Activated CD8-positive, alpha-beta T cell treated with anti-CD3 and anti-CD28 coated beads, Interleukin-2, amount 10 ng/mL, durations not matched to agents 7 days and 5 days (primary cell): ENCODE results near the gene NPB. TPM values are rescaled to one million over a fixed set of nuclear protein-coding genes. Genes with fewer than 3 reads are reported as not detected.
A peak's percentile ranks its signal among the peaks of the same experiment; 100 is the strongest.

ENCODE experiments used
- ATAC-seq: fragments of 150-1000 bp; cut with Tn5 transposase; one replicate; pipeline ENCODE4 v1.10.0; 2021; ENCODE audit warnings: moderate library complexity
- CTCF ChIA-PET: fragments of 350-600 bp; sonication (Branson Sonifier 250); formaldehyde crosslinking; loops from one replicate; lab custom pipeline; 2021; ENCODE audit warnings: antibody characterized with exemption; lab: Charles Lee
- POLR2A ChIA-PET: fragments of 350-600 bp; sonication (Branson Sonifier 250); formaldehyde crosslinking; loops from one replicate; lab custom pipeline; 2021; ENCODE audit warnings: antibody characterized with exemption; lab: Charles Lee
- DNase-seq: peaks from one replicate; pipeline ENCODE4 v3.0.0-alpha.2; 2020
- H3K27ac Mint-ChIP-seq: one replicate; pipeline ENCODE4 v1.8.0; 2021; ENCODE audit warnings: mild to moderate bottlenecking, mixed read lengths
- H3K27me3 Mint-ChIP-seq: one replicate; pipeline ENCODE4 v1.8.0; 2021; ENCODE audit warnings: low read depth, mixed read lengths
- H3K36me3 Mint-ChIP-seq: one replicate; pipeline ENCODE4 v1.8.0; 2021; ENCODE audit warnings: low read depth, mixed read lengths
- H3K4me1 Mint-ChIP-seq: one replicate; pipeline ENCODE4 v1.8.0; 2021; ENCODE audit warnings: low read depth, mixed read lengths
- H3K4me3 Mint-ChIP-seq: one replicate; pipeline ENCODE4 v1.8.0; 2021; ENCODE audit warnings: mild to moderate bottlenecking, mixed read lengths
- H3K9me3 Mint-ChIP-seq: one replicate; pipeline ENCODE4 v1.8.0; 2022; ENCODE audit warnings: mixed read lengths; ENCODE audit not compliant: insufficient read depth
- total RNA-seq, 2 experiments: library from RNA; stranded (reverse); gene quantifications; one replicate each; pipeline ENCODE4 v1.2.3, GENCODE V29; 2021

Gene NPB
- total RNA-seq, 2 experiments from 2014 or later: 0.18 to 0.55 TPM

DNA sequence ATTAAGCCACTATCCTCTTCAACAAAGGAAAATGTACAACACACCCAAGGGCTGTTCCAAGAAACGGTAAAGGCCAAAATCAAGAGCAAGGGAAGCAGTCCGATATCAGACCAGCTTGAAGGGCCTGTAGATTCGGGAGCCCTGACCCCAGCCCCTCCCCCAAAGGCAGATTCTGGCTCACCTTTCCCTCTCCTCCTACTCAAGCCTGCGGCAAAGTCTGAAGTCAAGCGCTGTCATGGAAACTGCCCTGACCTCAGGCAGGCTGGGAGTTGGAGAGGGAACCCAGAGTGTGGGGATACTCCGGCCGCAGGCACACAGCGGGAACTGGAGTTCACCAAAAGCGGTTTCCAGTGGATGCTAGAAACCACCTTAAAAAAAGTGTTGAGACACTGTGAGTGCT, 12.4 kb upstream of the NPB start:
- peaks cover 57% of the 10 kb centered on the region for H3K36me3 Mint-ChIP-seq
- no peak for ATAC-seq
- CTCF ChIA-PET: interaction anchor here (0.9 kb wide), 1 partner anchor 20 kb away, joined by 4 read pairs; no protein-coding TSS in a partner anchor

DNA sequence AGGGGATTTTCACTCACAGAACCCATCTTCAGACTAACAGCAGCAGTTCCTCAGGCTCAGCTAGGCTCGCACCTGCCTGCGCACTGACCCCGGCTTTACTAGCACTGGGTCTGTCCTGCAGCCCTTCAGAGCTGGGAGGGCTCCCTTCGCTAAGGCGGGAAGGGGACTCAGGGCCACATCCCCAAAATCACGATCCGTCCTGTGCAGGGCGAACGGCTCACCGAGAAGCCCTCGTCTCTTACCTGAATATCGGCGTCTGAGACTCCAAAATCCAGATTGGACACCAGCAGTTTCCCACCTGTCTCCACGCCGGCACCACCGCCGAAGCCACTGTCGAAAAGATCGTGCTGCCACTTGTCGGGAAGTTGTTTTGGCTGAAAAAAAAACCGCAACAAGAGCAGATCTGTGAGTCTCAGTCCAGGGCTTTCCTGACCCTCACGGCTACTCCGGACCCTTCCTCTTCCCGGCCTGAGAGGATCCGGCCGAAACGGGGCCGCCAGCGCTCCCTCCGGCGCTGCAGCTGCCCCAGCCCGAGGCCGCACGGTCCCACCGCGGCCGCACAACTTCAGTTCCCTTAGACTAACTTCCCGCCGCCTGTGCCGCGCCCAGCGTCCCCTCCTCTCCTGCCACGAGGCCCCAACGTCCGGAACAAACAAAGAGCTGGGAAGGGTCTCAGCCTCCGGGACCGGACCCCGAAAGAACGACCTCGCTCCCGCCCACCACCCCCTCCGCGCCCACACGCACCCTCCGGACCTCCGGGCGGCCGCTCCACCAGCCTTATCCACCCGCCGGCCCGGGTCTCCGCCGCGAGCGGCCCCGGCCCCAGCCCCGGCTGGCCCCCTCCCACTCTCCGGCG, 11.4 kb upstream of the NPB start:
- CTCF ChIA-PET: no interaction called here
- H3K4me3 Mint-ChIP-seq: peak overlapping the region; percentile 91
- H3K36me3 Mint-ChIP-seq: peaks cover 54% of the 10 kb centered on the region
- DNase-seq (peak; percentile 55), ATAC-seq (peak; percentile 9)
- H3K27me3 Mint-ChIP-seq: no peaks in the 10 kb centered on the region
- peaks cover 32% of the 10 kb centered on the region for H3K4me1 Mint-ChIP-seq
- peak overlapping the region; percentile 97 for H3K27ac Mint-ChIP-seq
- POLR2A ChIA-PET: interaction anchor here (2.1 to 2.9 kb wide), 2 partner anchors 21 to 24 kb away, joined by 7 to 23 read pairs; partner anchors contain the start of gene ARHGDIA
- no peaks in the 10 kb centered on the region for H3K9me3 Mint-ChIP-seq

More for the DNA sequence above, 12.4 kb upstream of the NPB start:
- Mint-ChIP-seq H3K4me1 (peaks cover 33% of the 10 kb centered on the region), H3K27ac (peak overlapping the region; percentile 50), H3K4me3 (peak overlapping the region; percentile 91), H3K27me3 (no peaks in the 10 kb centered on the region), H3K9me3 (no peaks in the 10 kb centered on the region)
- POLR2A ChIA-PET: interaction anchor here (0.5 kb wide), 2 partner anchors 88 to 131 kb away, joined by 3 to 6 read pairs; no protein-coding TSS in a partner anchor
- DNase-seq: no peak

DNA sequence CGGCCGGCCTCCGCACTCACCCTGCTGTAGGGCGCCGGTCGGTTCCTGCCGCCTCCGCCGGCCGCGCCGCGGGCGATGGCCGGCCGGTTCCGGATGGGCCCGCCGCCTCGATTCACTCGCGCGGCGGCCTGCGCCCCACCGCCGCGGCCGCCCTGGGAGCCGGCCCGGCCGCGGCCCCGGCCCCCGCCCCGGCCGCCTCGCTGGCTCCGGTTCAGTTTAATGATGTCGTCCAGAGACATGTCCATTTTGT, 10.8 kb upstream of the NPB start:
- Mint-ChIP-seq H3K27me3 (no peaks in the 10 kb centered on the region), H3K36me3 (peaks cover 52% of the 10 kb centered on the region), H3K9me3 (no peaks in the 10 kb centered on the region), H3K4me3 (peak overlapping the region; percentile 95), H3K27ac (peak overlapping the region; percentile 99), H3K4me1 (peaks cover 32% of the 10 kb centered on the region)
- POLR2A ChIA-PET: interaction anchor here (1.1 to 2.9 kb wide), 3 partner anchors 21 to 26 kb away, joined by 7 to 23 read pairs (median 8); partner anchors contain the start of gene ARHGDIA
- ATAC-seq (peak; percentile 26), DNase-seq (no peak)
- CTCF ChIA-PET: no interaction called here

DNA sequence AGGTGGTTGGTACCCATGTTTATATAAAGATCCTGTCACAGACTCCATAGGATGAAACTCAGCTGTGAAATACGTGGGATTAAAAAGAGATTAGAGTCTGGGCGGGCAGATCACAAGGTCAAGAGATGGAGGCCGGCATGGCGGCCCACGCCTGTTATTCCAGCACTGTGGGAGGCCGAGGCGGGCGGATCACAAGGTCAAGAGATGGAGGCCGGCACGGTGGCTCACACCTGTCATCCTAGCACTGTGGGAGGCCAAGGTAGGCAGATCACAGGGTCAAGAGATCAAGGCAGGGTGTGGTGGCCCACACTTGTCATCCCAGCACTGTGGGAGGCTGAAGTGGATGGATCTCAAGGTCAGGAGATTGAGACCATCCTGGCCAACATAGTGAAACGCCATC, 6.6 kb upstream of the NPB start:
- Mint-ChIP-seq H3K27me3 (no peaks in the 10 kb centered on the region), H3K4me1 (peaks cover 9% of the 10 kb centered on the region), H3K4me3 (no peak overlapping the region), H3K9me3 (no peaks in the 10 kb centered on the region), H3K36me3 (peaks cover 34% of the 10 kb centered on the region), H3K27ac (no peak overlapping the region)
- no peak for ATAC-seq
- CTCF ChIA-PET: no interaction called here
- DNase-seq: no peak
- POLR2A ChIA-PET: interaction anchor here (0.6 kb wide), 1 partner anchor 13 kb away, joined by 3 read pairs; no protein-coding TSS in a partner anchor

DNA sequence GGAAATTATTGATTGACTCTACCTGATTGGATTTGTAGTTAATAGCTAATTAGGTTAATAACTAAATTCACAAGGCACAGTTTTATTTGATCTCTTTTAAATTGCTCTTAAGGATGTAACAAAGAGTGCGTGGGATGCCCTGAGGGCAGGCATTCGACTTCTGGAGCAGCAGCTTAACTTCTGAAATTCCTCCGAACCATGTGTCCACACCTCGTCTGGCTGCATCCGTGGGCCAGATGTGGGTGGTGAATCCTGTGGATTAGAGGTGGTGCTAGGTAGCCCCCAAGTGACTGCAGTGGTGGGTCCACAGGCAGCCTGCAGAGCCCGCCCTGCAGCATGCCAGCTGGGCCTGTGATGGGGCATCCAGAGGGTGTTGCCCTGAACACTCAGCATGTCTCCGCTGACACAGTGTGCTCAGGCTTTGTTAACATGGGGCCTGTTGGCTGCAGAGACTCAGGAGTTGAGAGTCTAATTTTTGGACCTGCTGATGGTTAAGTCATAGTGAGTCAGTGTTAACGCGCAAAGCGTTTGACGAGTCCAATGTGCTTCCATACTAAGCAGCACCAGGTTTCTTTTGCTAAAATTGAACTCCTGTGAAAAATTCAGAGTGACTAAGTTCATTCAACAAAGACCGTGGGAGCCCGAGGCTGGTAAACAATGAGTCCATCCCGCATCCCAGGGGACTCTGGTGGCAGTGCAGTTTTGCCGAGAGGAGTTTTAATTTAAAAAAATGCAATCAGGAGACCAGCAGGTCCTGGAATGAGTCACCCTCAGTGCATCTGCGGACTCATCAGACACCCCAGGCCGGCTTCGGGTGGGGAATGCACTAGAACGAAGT, 3.8 kb upstream of the NPB start:
- peaks cover 3% of the 10 kb centered on the region for H3K4me1 Mint-ChIP-seq
- POLR2A ChIA-PET: interaction anchor here (0.5 kb wide), 1 partner anchor 92 kb away, joined by 4 read pairs; no protein-coding TSS in a partner anchor
- H3K9me3 Mint-ChIP-seq: no peaks in the 10 kb centered on the region
- CTCF ChIA-PET: no interaction called here
- DNase-seq (no peak), ATAC-seq (no peak)
- no peak overlapping the region for H3K4me3 Mint-ChIP-seq
- H3K27ac Mint-ChIP-seq: no peak overlapping the region
- peaks cover 33% of the 10 kb centered on the region for H3K36me3 Mint-ChIP-seq
- H3K27me3 Mint-ChIP-seq: peaks cover 8% of the 10 kb centered on the region

DNA sequence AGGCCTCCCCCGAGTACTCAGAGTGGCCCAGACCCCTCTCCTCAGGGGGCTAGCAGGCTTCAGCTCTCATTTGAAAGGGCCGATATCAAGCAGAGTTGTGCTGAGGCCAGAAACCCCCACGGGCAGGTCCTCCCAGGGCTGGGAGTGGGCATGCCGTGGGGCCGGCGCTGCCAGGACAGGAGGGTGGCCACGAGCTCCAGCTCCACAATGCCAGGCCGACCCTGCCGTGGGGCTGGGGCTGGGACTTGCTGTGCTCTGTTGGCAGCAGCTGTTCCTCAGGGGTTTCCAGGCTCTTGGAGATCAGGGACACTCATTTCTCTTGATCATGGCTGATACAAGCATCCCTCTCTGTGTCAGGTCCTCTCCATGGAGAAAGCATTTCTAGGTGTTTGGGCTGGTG, 3.2 kb upstream of the NPB start:
- POLR2A ChIA-PET: no interaction called here
- H3K9me3 Mint-ChIP-seq: no peaks in the 10 kb centered on the region
- H3K36me3 Mint-ChIP-seq: peaks cover 30% of the 10 kb centered on the region
- CTCF ChIA-PET: no interaction called here
- no peaks in the 10 kb centered on the region for H3K4me1 Mint-ChIP-seq
- no peak overlapping the region for H3K27ac Mint-ChIP-seq
- DNase-seq (no peak), ATAC-seq (no peak)
- no peak overlapping the region for H3K4me3 Mint-ChIP-seq
- H3K27me3 Mint-ChIP-seq: peaks cover 8% of the 10 kb centered on the region

DNA sequence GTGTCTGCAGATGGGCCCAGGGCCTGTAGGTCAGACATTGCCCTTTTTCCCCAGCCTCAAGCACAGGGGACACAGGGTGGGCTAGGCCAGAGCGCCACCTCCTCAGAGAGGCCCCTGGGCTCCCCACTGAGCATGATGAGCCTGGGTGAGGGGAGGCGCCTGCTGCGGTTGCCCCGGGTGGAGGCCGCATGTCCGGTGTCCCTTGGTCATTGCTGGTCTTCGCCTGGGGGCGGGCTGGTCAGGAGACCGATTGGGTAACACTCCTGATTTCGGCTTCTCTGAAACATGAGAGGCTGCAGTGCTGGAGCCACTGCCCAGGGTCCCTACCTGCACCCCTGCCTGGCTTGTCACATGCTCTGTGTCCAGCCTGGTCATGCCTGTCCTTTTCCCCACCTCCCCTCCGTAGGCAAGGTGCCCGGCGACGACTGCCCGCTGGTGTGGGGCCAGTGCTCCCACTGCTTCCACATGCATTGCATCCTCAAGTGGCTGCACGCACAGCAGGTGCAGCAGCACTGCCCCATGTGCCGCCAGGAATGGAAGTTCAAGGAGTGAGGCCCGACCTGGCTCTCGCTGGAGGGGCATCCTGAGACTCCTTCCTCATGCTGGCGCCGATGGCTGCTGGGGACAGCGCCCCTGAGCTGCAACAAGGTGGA, 2.4 kb upstream of the NPB start:
- no peak overlapping the region for H3K27ac Mint-ChIP-seq
- H3K4me3 Mint-ChIP-seq: no peak overlapping the region
- no peak for DNase-seq
- H3K27me3 Mint-ChIP-seq: peaks cover 8% of the 10 kb centered on the region
- peaks cover 27% of the 10 kb centered on the region for H3K36me3 Mint-ChIP-seq
- no peaks in the 10 kb centered on the region for H3K9me3 Mint-ChIP-seq
- no peaks in the 10 kb centered on the region for H3K4me1 Mint-ChIP-seq
- POLR2A ChIA-PET: no interaction called here
- no peak for ATAC-seq
- CTCF ChIA-PET: no interaction called here

DNA sequence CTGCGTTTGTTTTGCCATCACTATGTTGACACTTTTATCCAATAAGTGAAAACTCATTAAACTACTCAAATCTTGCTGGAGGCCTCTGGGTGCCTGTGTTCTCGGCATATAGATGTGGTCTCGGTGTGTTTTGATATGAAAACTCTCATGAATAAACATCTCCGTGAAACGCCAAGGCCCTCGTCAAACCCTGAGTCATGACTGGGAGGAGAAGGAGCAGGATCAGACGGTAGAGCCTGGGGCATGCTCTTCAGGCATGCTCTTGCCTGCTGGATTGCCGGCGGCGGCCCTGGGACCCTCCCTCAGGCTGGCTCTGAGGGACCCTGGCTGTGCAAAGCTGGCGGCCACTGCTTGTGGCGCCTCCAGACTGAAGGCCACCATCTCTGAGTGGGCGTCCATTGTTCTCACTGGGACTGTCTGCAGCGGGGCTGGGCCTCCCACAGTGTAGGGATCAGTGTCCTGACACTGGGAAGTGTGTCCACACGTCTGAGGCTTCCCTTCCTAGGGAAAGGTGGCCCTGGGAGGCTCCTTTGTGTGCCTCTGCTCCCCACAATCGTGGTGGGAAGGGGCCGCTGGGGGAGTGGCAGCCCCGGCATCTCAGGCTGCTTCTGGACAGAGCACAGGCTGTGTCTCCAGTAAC, 1.7 kb upstream of the NPB start:
- ATAC-seq (no peak), DNase-seq (no peak)
- H3K4me1 Mint-ChIP-seq: no peaks in the 10 kb centered on the region
- H3K4me3 Mint-ChIP-seq: no peak overlapping the region
- peaks cover 24% of the 10 kb centered on the region for H3K36me3 Mint-ChIP-seq
- ChIA-PET POLR2A (no interaction called here), CTCF (no interaction called here)
- peaks cover 8% of the 10 kb centered on the region for H3K27me3 Mint-ChIP-seq
- no peaks in the 10 kb centered on the region for H3K9me3 Mint-ChIP-seq
- no peak overlapping the region for H3K27ac Mint-ChIP-seq

DNA sequence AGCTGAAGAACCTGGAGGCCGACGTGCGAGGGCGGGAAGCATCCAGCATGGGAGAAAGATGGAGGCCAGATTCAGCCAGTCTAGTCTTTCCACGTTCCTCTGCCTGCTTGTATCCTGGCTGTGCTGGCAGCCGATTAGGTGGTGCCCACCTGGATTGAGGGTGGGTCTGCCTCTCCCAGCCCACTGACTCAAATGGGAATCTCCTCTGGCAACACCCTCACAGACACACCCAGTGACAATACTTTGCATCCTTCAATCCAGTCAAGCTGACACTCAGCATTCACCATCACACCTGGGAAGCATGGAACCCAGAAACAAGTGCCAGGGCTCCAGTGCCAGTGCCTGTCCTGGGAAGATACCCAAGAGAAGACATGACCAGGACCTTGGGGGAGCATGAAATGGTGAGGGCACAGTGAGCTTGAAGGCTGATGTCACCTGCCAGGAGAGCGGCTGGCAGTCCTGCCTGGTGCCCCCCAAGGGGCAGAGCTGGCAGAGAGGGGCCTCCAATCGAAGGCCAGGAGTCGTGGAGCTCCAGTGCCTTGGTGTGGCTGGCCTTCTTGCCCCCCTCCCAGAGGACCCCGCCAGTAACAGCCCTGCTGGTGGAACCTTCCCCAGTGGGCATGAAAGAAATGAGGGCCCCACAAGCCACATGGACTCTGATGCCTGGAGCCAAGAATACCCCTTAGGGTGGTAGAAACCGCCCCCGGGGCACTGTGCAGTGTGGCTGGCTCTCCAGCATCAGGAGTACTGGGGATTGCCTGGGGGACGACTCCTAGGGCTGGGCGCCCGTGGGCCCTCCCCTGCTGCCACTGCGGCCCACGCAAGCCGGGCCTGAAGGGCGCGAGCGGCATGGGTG, 643 bp upstream of the NPB start:
- no peak overlapping the region for H3K4me3 Mint-ChIP-seq
- no peaks in the 10 kb centered on the region for H3K9me3 Mint-ChIP-seq
- ChIA-PET POLR2A (interaction anchor here (0.6 kb wide), 1 partner anchor 21 kb away, joined by 4 read pairs; no protein-coding TSS in a partner anchor), CTCF (no interaction called here)
- H3K4me1 Mint-ChIP-seq: no peaks in the 10 kb centered on the region
- H3K27ac Mint-ChIP-seq: no peak overlapping the region
- no peak for DNase-seq
- peaks cover 20% of the 10 kb centered on the region for H3K36me3 Mint-ChIP-seq
- H3K27me3 Mint-ChIP-seq: peaks cover 8% of the 10 kb centered on the region
- peak; percentile 17 for ATAC-seq

DNA sequence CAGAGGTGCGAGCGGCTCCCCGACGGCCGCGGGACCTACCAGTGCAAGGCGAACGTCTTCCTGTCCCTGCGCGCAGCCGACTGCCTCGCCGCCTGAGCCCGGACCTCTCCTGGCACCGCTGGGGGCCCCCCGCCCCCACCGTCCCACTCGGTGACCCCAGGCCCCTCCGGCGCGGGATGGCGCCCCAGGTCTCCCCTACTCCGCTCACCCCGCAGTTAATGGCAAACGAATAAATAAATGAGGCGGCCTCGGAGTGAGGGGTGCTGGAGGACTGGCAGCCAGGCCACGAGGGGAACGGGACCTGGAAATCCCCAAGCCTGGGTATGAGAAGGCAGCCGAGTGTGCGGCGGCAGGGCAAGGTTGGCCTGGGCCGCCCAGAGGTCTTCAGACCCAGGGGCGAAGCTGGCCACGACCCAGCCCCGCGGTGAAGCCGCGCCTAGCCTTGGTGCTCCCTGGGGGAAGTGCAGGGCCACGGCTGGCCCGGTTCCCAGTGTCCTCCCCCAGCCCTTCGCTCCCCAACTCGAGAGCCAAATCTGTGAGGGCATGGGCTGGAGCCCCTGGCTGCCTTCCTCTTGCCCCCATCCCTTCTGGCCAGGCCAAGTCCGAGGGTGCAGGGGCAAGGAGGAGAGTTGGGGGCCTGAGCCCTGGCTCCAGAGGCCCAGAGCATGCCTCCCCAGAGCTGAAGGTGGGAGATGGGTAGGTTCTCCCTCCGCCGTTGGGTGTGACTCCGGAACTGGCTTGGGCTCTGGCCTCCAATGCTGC, 796 bp downstream of the NPB start:
- POLR2A ChIA-PET: no interaction called here
- no peak for DNase-seq
- no peak overlapping the region for H3K27ac Mint-ChIP-seq
- peak; percentile 47 for ATAC-seq
- H3K9me3 Mint-ChIP-seq: no peaks in the 10 kb centered on the region
- H3K4me3 Mint-ChIP-seq: no peak overlapping the region
- H3K36me3 Mint-ChIP-seq: peaks cover 17% of the 10 kb centered on the region
- peaks cover 8% of the 10 kb centered on the region for H3K27me3 Mint-ChIP-seq
- CTCF ChIA-PET: no interaction called here
- H3K4me1 Mint-ChIP-seq: no peaks in the 10 kb centered on the region
